GM18858 (cell line): ENCODE measurements around the gene RAD50.
"Not testable (repeated sequence)": the region's sequence is repeated elsewhere in the genome, so short reads cannot be mapped to it uniquely, and the experiment has no call there.

ENCODE experiments used
- ATAC-seq: cut with Tn5 transposase; IDR thresholded peaks from one replicate; pipeline ENCODE4 v1.9.1; 2021; ENCODE audit not compliant: unreplicated experiment

Gene RAD50

GRCh38 chr5:132556153-132556762 lies 519 bp upstream of the RAD50 start:
- no peak for ATAC-seq

GRCh38 chr5:132557478-132558172 lies 848 bp downstream of the RAD50 start:
- ATAC-seq, result peak; percentile 22

- no peak for ATAC-seq
These were observed 2.7 kb downstream of the RAD50 start for GRCh38 chr5:132559383-132560060.

- ATAC-seq, result no peak
These were observed 4.8 kb downstream of the RAD50 start for GRCh38 chr5:132561601-132562000.

GRCh38 chr5:132564555-132564954 lies 7.8 kb downstream of the RAD50 start:
- not testable (repeated sequence) for ATAC-seq

GRCh38 chr5:132566657-132567056 lies 9.9 kb downstream of the RAD50 start:
- ATAC-seq, result no peak

GRCh38 chr5:132576123-132576522 lies 19.3 kb downstream of the RAD50 start:
- ATAC-seq, result no peak

GRCh38 chr5:132584560-132584959 lies 27.8 kb downstream of the RAD50 start:
- ATAC-seq, result not testable (repeated sequence)

- no peak for ATAC-seq
These were observed 29.3 kb downstream of the RAD50 start for GRCh38 chr5:132586063-132586462.

- ATAC-seq, result no peak
These were observed 32.7 kb downstream of the RAD50 start for GRCh38 chr5:132589467-132589866.

GRCh38 chr5:132591145-132591544 lies 34.4 kb downstream of the RAD50 start:
- no peak for ATAC-seq

GRCh38 chr5:132592521-132592920 lies 35.7 kb downstream of the RAD50 start:
- ATAC-seq, result no peak

- ATAC-seq, result no peak
These were observed 37.4 kb downstream of the RAD50 start for GRCh38 chr5:132594170-132594569.

GRCh38 chr5:132595624-132596023 lies 38.8 kb downstream of the RAD50 start:
- ATAC-seq, result no peak

GRCh38 chr5:132601071-132601728 lies 44.4 kb downstream of the RAD50 start:
- ATAC-seq, result no peak

- no peak for ATAC-seq
These were observed 50.3 kb downstream of the RAD50 start for GRCh38 chr5:132607095-132607494.

- no peak for ATAC-seq
These were observed 51.3 kb downstream of the RAD50 start for GRCh38 chr5:132608107-132608506.

GRCh38 chr5:132611965-132612364 lies 55.2 kb downstream of the RAD50 start:
- no peak for ATAC-seq

- ATAC-seq, result no peak
These were observed 56.1 kb downstream of the RAD50 start for GRCh38 chr5:132612846-132613245.

GRCh38 chr5:132621699-132622098 lies 64.9 kb downstream of the RAD50 start:
- no peak for ATAC-seq

- no peak for ATAC-seq
These were observed 65.8 kb downstream of the RAD50 start for GRCh38 chr5:132622608-132623007.

- ATAC-seq, result no peak
These were observed 70.7 kb downstream of the RAD50 start for GRCh38 chr5:132627470-132627869.
